Measurements from ENCODE around the gene SLC6A12.

Gene SLC6A12

DNA sequence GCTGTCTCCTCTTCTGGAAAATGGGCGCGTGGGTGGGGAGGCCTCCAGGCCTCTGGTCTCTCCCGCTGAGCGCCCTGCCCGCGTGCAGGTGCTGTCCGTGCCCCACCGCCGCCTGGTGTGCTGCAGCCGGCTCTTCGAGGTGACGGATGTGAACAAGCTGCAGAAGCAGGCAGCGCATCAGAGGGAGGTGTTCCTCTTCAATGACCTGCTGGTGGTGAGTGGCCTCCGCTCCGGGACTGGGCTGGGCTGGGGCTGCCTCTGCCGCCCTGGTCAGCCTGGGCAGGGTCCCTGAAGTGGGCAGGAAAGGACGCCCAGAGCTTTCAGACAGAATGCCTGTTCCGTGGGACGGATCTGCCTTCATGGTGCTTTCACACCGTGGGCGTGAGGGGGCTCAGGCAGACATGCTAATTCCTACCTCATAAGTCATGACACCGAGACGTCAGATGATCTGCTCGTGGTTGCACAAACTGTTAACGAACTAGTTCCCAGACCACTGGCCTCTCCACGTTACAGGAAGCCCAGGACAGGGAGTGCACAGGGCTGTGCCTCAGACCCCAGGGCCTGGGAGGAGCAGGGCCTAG is 50.5 kb downstream of the SLC6A12 start:
- whole genome bisulfite sequencing (ENCODE audit: insufficient coverage, insufficient read length): no CpG with 5 or more reads among the region's 26 CpGs
- Histone ChIP-seq H3K27me3 (ENCODE audit: control insufficient read depth, insufficient read depth, low read length) (no peaks in the 10 kb centered on the region), H3K36me3 (ENCODE audit: control insufficient read depth, insufficient read depth, low read length) (no peaks in the 10 kb centered on the region), H3K27ac (ENCODE audit: low read length) (no peak overlapping the region), H3K9me3 (ENCODE audit: control insufficient read depth, insufficient read depth, low read length) (no peaks in the 10 kb centered on the region), H3K4me1 (ENCODE audit: control insufficient read depth, insufficient read depth, low read length) (no peaks in the 10 kb centered on the region; the same call in 1 of the 2 replicates), H3K4me3 (ENCODE audit: low read length) (no peak overlapping the region)
- DNase-seq (ENCODE audit: low read depth, low spot score): no peak

DNA sequence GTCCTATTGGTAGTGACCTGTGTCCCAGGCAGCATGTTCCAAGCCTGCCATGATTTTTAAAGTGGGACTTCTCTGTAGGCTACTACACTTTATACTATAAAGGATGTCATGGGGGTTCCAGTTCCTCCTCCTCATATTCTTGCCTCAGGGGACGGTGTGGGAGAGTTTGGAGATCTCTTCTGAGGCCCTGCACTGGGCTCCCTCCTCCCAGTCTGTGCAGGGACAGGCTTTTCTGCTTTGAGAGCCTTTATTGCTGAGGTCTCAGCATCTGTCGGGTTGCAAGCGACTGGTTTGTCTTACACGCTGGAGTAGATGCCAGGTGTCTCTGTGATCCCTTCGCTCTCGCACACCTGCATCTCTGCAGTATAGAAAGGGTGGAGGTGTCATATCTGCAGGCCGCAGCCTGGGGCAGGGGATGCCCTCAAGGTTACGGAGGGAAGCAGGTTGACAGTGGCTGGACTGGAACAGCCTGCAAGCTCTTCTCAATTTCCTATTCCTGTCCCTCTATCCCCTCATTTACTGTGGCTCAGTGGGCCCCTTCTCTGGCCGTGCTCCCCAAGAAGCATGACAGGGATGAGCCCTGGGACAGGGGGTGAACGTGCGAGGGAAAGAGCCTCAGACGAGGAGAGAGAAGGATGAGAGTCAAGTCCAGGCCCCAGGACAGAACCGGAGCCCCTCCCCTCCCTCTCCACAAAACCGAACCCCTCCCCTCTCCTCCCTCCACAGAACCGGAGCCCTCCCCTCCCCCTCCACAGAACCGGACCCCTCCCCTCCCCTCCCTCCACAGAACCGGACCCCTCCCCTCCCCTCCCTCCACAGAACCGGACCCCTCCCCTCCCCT is 51.3 kb downstream of the SLC6A12 start:
- WGBS (ENCODE audit: insufficient coverage, insufficient read length): no CpG with 5 or more reads among the region's 18 CpGs
- H3K4me3 ChIP-seq (ENCODE audit: low read length): no peak overlapping the region
- no peaks in the 10 kb centered on the region for H3K36me3 ChIP-seq (ENCODE audit: control insufficient read depth, insufficient read depth, low read length)
- H3K27ac ChIP-seq (ENCODE audit: low read length): no peak overlapping the region
- no peaks in the 10 kb centered on the region for H3K4me1 ChIP-seq (ENCODE audit: control insufficient read depth, insufficient read depth, low read length)
- no peaks in the 10 kb centered on the region for H3K9me3 ChIP-seq (ENCODE audit: control insufficient read depth, insufficient read depth, low read length)
- no peaks in the 10 kb centered on the region for H3K27me3 ChIP-seq (ENCODE audit: control insufficient read depth, insufficient read depth, low read length)
- DNase-seq (ENCODE audit: low read depth, low spot score): no peak

DNA sequence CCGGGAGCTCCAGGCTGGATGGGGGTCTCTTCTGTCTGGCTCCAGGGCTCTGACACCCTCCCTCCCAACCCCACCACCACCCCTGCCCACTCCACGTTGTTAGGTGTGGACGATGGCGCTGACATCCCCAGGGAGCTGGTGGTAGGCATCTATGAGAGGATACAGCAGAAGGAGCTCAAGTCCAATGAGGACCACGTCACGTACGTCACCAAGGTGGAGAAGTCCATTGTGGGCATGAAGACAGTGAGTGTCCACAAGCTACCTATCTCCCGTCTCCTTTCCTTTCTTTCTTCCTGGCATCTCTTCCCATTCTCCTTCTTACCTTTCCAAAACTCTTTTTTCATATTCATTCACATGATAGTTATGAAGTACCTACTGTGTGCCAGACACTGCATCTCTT is 52.1 kb downstream of the SLC6A12 start:
- H3K4me3 ChIP-seq (ENCODE audit: low read length): no peak overlapping the region
- no peaks in the 10 kb centered on the region for H3K36me3 ChIP-seq (ENCODE audit: control insufficient read depth, insufficient read depth, low read length)
- H3K27me3 ChIP-seq (ENCODE audit: control insufficient read depth, insufficient read depth, low read length): no peaks in the 10 kb centered on the region
- no peaks in the 10 kb centered on the region for H3K9me3 ChIP-seq (ENCODE audit: control insufficient read depth, insufficient read depth, low read length)
- WGBS (ENCODE audit: insufficient coverage, insufficient read length): 100% methylated on average over 1 of the region's 8 CpGs
- DNase-seq (ENCODE audit: low read depth, low spot score): no peak
- H3K4me1 ChIP-seq (ENCODE audit: control insufficient read depth, insufficient read depth, low read length): no peaks in the 10 kb centered on the region
- no peak overlapping the region for H3K27ac ChIP-seq (ENCODE audit: low read length)

DNA sequence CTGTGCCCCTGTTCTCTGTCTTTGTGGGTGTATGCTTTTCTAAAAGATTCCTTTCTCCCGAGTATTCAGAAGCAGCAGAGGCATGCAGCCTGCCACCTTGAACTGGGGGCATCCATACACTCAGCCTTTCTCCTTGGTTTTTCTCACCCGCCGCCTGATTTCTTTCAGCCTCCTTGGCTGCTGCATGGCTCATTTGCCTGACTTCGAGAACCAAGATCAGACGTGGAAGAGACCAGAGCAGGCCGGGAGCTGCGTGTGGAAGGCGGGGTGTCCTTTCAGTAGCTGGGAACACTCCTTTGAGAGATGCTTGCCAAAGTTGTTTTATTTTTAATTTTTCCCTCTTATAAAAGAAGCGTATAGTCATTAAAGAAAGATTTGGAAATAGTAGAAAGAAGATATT is 53.1 kb downstream of the SLC6A12 start:
- Histone ChIP-seq H3K36me3 (ENCODE audit: control insufficient read depth, insufficient read depth, low read length) (no peaks in the 10 kb centered on the region; the same call in 1 of the 2 replicates), H3K27ac (ENCODE audit: low read length) (no peak overlapping the region), H3K27me3 (ENCODE audit: control insufficient read depth, insufficient read depth, low read length) (no peaks in the 10 kb centered on the region), H3K4me1 (ENCODE audit: control insufficient read depth, insufficient read depth, low read length) (no peaks in the 10 kb centered on the region), H3K9me3 (ENCODE audit: control insufficient read depth, insufficient read depth, low read length) (no peaks in the 10 kb centered on the region), H3K4me3 (ENCODE audit: low read length) (no peak overlapping the region)
- WGBS (ENCODE audit: insufficient coverage, insufficient read length): no CpG with 5 or more reads among the region's 9 CpGs
- DNase-seq (ENCODE audit: low read depth, low spot score): no peak

DNA sequence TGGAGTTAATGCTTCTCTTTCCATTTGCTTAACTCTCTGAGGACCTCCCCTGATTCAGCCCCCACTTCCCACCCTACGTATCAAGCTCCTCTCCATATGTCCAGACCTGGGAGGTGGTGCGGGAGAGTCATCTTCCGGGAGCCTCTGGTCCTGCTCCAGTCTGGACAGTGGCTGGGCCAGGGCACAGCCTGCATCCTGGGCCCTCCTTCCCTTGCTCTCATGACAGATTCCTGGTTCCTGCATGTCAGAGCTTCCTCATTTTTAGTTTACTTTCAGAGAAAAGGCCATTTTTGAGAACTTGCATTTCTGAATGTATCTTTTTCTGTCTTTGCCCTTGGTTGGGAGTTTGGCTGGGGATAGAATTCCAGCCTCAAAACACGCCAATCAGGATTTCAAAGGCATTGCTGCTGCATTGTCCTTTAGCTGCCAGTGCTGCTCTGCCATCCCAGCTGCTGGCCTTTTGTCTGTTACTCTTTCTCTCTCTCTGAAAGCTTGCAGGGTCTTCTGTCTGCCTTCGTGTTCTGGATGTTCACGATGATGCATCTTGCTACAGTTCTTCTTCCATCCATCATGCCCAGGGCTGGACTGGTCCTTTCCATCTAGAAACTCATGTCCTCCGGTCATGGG is 54.7 kb downstream of the SLC6A12 start:
- Histone ChIP-seq H3K27me3 (ENCODE audit: control insufficient read depth, insufficient read depth, low read length) (no peaks in the 10 kb centered on the region), H3K27ac (ENCODE audit: low read length) (no peak overlapping the region), H3K4me3 (ENCODE audit: low read length) (no peak overlapping the region), H3K9me3 (ENCODE audit: control insufficient read depth, insufficient read depth, low read length) (no peaks in the 10 kb centered on the region), H3K36me3 (ENCODE audit: control insufficient read depth, insufficient read depth, low read length) (no peaks in the 10 kb centered on the region; the same call in 1 of the 2 replicates), H3K4me1 (ENCODE audit: control insufficient read depth, insufficient read depth, low read length) (no peaks in the 10 kb centered on the region)
- DNase-seq (ENCODE audit: low read depth, low spot score): no peak
- WGBS (ENCODE audit: insufficient coverage, insufficient read length): no CpG with 5 or more reads among the region's 7 CpGs

DNA sequence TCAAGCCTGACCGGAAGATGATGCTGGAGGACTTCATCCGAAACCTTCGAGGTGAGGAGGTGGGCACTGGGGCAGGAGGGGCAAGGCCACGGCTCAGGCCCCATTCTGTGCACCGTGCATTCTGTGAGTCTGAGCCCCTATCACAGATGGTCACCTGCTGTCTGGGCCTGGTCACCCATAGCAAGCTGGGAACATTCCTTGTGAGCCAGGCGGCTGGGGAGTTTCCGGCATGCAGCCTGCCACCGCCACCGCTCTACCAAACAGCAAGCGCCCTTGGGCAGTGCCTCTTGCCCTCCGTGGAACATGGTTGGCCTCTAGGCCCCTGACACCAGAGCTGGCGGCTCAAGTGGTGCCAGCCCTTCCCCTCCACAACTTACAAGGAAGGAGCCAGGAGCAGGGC is 56.3 kb downstream of the SLC6A12 start:
- H3K4me3 ChIP-seq (ENCODE audit: low read length): no peak overlapping the region
- no CpG with 5 or more reads among the region's 12 CpGs for WGBS (ENCODE audit: insufficient coverage, insufficient read length)
- H3K27ac ChIP-seq (ENCODE audit: low read length): no peak overlapping the region
- H3K4me1 ChIP-seq (ENCODE audit: control insufficient read depth, insufficient read depth, low read length): no peaks in the 10 kb centered on the region
- H3K9me3 ChIP-seq (ENCODE audit: control insufficient read depth, insufficient read depth, low read length): no peaks in the 10 kb centered on the region
- no peaks in the 10 kb centered on the region for H3K27me3 ChIP-seq (ENCODE audit: control insufficient read depth, insufficient read depth, low read length)
- DNase-seq (ENCODE audit: low read depth, low spot score): no peak
- no peaks in the 10 kb centered on the region; the same call in 1 of the 2 replicates for H3K36me3 ChIP-seq (ENCODE audit: control insufficient read depth, insufficient read depth, low read length)

DNA sequence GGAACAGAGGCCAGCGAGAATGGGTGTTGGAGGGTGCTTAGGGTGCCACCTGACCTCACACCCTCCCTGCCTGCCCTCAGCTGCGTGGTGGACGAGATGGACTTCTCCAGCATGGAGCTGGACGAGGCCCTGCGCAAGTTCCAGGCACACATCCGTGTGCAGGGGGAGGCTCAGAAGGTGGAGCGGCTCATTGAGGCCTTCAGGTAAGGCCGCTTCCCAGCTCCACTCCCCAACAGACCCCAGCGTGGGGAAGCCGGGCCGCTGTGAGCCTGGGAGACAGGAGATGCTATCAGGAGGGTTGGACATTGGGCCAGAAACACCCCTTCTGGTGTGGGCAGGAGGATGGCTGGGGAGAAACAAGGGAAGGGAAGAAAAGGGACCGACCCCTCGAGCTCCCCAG is 57.0 kb downstream of the SLC6A12 start:
- H3K9me3 ChIP-seq (ENCODE audit: control insufficient read depth, insufficient read depth, low read length): no peaks in the 10 kb centered on the region
- WGBS (ENCODE audit: insufficient coverage, insufficient read length): no CpG with 5 or more reads among the region's 13 CpGs
- H3K27ac ChIP-seq (ENCODE audit: low read length): no peak overlapping the region
- no peaks in the 10 kb centered on the region; the same call in 1 of the 2 replicates for H3K36me3 ChIP-seq (ENCODE audit: control insufficient read depth, insufficient read depth, low read length)
- no peak for DNase-seq (ENCODE audit: low read depth, low spot score)
- H3K4me1 ChIP-seq (ENCODE audit: control insufficient read depth, insufficient read depth, low read length): no peaks in the 10 kb centered on the region
- H3K4me3 ChIP-seq (ENCODE audit: low read length): no peak overlapping the region
- no peaks in the 10 kb centered on the region for H3K27me3 ChIP-seq (ENCODE audit: control insufficient read depth, insufficient read depth, low read length)

DNA sequence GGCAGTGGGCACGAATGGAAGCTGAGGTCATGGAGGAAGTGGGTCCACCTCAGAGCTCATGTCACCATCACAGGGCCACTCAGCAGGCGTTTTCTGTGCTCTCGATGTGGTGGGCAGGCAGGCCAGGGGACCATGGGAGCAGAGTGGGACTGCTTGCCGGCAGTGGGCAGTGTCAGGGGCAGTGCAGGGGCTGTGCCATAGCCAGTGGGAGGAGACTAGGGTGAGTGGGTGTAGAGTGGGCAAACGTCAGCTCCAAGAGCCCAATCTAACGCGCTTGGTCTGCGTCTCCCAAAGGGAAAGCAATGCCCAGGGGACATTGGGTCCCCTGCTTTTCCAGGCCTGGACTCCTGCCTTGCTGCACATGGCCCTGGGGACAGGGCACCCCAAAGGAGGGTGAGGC is 58.3 kb downstream of the SLC6A12 start:
- no peaks in the 10 kb centered on the region; the same call in 1 of the 2 replicates for H3K36me3 ChIP-seq (ENCODE audit: control insufficient read depth, insufficient read depth, low read length)
- H3K4me3 ChIP-seq (ENCODE audit: low read length): no peak overlapping the region
- no peak overlapping the region for H3K27ac ChIP-seq (ENCODE audit: low read length)
- H3K4me1 ChIP-seq (ENCODE audit: control insufficient read depth, insufficient read depth, low read length): no peaks in the 10 kb centered on the region
- no peaks in the 10 kb centered on the region for H3K27me3 ChIP-seq (ENCODE audit: control insufficient read depth, insufficient read depth, low read length)
- no peak for DNase-seq (ENCODE audit: low read depth, low spot score)
- WGBS (ENCODE audit: insufficient coverage, insufficient read length): no CpG with 5 or more reads among the region's 8 CpGs
- H3K9me3 ChIP-seq (ENCODE audit: control insufficient read depth, insufficient read depth, low read length): no peaks in the 10 kb centered on the region

DNA sequence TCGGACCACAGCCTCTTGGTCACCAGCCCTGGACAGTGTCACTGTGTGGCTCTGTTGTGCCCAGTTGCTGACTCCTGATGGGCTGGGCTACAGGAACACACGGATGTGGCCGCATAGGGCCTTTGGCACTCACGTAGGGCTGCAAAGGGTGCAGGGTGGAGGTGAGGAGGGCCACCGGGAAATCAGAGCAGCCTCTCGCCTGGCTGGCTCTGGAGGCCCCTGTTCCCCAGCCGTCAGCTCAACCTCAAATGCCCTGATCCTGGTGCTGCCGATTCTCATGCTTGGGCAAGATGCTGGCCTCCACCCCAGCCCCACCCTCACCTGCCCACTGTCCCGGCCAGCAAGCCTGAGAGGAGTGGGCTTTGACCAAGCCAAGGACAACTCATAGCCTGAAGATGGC is 59.0 kb downstream of the SLC6A12 start:
- Histone ChIP-seq H3K9me3 (ENCODE audit: control insufficient read depth, insufficient read depth, low read length) (no peaks in the 10 kb centered on the region), H3K4me3 (ENCODE audit: low read length) (no peak overlapping the region), H3K36me3 (ENCODE audit: control insufficient read depth, insufficient read depth, low read length) (no peaks in the 10 kb centered on the region; the same call in 1 of the 2 replicates), H3K27me3 (ENCODE audit: control insufficient read depth, insufficient read depth, low read length) (no peaks in the 10 kb centered on the region), H3K27ac (ENCODE audit: low read length) (no peak overlapping the region), H3K4me1 (ENCODE audit: control insufficient read depth, insufficient read depth, low read length) (no peaks in the 10 kb centered on the region)
- DNase-seq (ENCODE audit: low read depth, low spot score): no peak
- WGBS (ENCODE audit: insufficient coverage, insufficient read length): no CpG with 5 or more reads among the region's 9 CpGs

DNA sequence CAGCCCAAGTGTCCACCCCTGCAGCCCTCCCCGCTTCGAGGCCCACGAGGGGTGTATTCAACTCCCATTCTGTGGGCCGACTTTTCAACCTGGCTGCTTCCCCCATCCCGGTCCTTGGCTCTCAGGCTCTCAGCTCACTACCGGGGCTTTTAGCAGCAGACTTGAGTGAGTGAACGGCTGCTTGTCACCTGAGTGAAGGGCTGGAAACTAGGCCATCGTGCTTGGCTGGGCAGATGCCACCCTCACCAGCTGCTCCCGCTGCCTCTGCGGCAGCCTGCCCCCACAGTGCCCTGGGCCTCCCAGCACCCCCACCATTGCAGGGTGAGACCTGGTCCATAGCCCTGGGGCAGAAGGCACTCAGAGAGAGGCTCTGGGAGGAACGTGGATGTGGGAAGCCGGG is 59.9 kb downstream of the SLC6A12 start:
- Histone ChIP-seq H3K4me1 (ENCODE audit: control insufficient read depth, insufficient read depth, low read length) (peaks cover 3% of the 10 kb centered on the region; the same call in 1 of the 2 replicates), H3K27me3 (ENCODE audit: control insufficient read depth, insufficient read depth, low read length) (no peaks in the 10 kb centered on the region), H3K9me3 (ENCODE audit: control insufficient read depth, insufficient read depth, low read length) (no peaks in the 10 kb centered on the region), H3K4me3 (ENCODE audit: low read length) (no peak overlapping the region), H3K27ac (ENCODE audit: low read length) (no peak overlapping the region), H3K36me3 (ENCODE audit: control insufficient read depth, insufficient read depth, low read length) (no peaks in the 10 kb centered on the region; the same call in 1 of the 2 replicates)
- DNase-seq (ENCODE audit: low read depth, low spot score): no peak
- no CpG with 5 or more reads among the region's 12 CpGs for WGBS (ENCODE audit: insufficient coverage, insufficient read length)

All from iPS DF 6.9 (cell line).